Memory B cell (primary cell): ENCODE data around the gene ADCY3.
"Not testable (repeated sequence)": the region's sequence is repeated elsewhere in the genome, so short reads cannot be mapped to it uniquely, and the experiment has no call there.

ENCODE experiments used
- ATAC-seq: fragments of 150-1000 bp; cut with Tn5 transposase; 2 replicates; pipeline ENCODE4 v1.10.0; 2021; ENCODE audit warnings: low read depth, mild to moderate bottlenecking, moderate library complexity
- DNase-seq, 2 donors: peaks; one replicate each; pipeline ENCODE4 v3.0.0; 2022; ENCODE audit warnings: low spot score in 2 of 2
- H3K27ac Mint-ChIP-seq: one replicate; pipeline ENCODE4 v1.8.0; 2022; ENCODE audit warnings: mild to moderate bottlenecking, moderate library complexity, mixed read lengths
- H3K27me3 Mint-ChIP-seq: one replicate; pipeline ENCODE4 v1.8.0; 2022; ENCODE audit warnings: mixed read lengths
- H3K36me3 Mint-ChIP-seq: one replicate; pipeline ENCODE4 v1.8.0; 2022; ENCODE audit warnings: mild to moderate bottlenecking, mixed read lengths
- H3K4me1 Mint-ChIP-seq: one replicate; pipeline ENCODE4 v1.8.0; 2022; ENCODE audit warnings: mixed read lengths
- H3K4me3 Mint-ChIP-seq: one replicate; pipeline ENCODE4 v1.8.0; 2022; ENCODE audit warnings: mild to moderate bottlenecking, moderate library complexity, mixed read lengths
- H3K9me3 Mint-ChIP-seq: one replicate; pipeline ENCODE4 v1.8.0; 2022; ENCODE audit warnings: mixed read lengths

Gene ADCY3

GRCh38 chr2:24814516-24814915 lies 105.5 kb downstream of the ADCY3 start:
- Mint-ChIP-seq H3K4me1 (no peaks in the 10 kb centered on the region), H3K36me3 (peaks cover 16% of the 10 kb centered on the region), H3K9me3 (no peaks in the 10 kb centered on the region), H3K27me3 (no peaks in the 10 kb centered on the region), H3K4me3 (no peak overlapping the region), H3K27ac (no peak overlapping the region)
- ATAC-seq (no peak), DNase-seq (no peak)

GRCh38 chr2:24813691-24814137 lies 106.3 kb downstream of the ADCY3 start:
- H3K27me3 Mint-ChIP-seq = no peaks in the 10 kb centered on the region
- no peak for DNase-seq
- no peak overlapping the region for H3K27ac Mint-ChIP-seq

GRCh38 chr2:24809316-24810007 lies 110.6 kb downstream of the ADCY3 start:
- no peaks in the 10 kb centered on the region for H3K27me3 Mint-ChIP-seq
- no peak overlapping the region for H3K4me3 Mint-ChIP-seq
- ATAC-seq (no peak), DNase-seq (no peak)
- peaks cover 2% of the 10 kb centered on the region for H3K4me1 Mint-ChIP-seq
- peaks cover 7% of the 10 kb centered on the region for H3K9me3 Mint-ChIP-seq
- peaks cover 24% of the 10 kb centered on the region for H3K36me3 Mint-ChIP-seq
- no peak overlapping the region for H3K27ac Mint-ChIP-seq

More at GRCh38 chr2:24813691-24814137, 106.3 kb downstream of the ADCY3 start:
- no peak for ATAC-seq
- H3K9me3 Mint-ChIP-seq = no peaks in the 10 kb centered on the region
- no peak overlapping the region for H3K4me3 Mint-ChIP-seq
- peaks cover 17% of the 10 kb centered on the region for H3K36me3 Mint-ChIP-seq
- no peaks in the 10 kb centered on the region for H3K4me1 Mint-ChIP-seq

GRCh38 chr2:24806661-24807036 lies 113.4 kb downstream of the ADCY3 start:
- Mint-ChIP-seq H3K27ac (no peak overlapping the region), H3K36me3 (peaks cover 29% of the 10 kb centered on the region), H3K4me1 (peaks cover 2% of the 10 kb centered on the region), H3K27me3 (no peaks in the 10 kb centered on the region), H3K4me3 (no peak overlapping the region), H3K9me3 (peaks cover 7% of the 10 kb centered on the region)
- ATAC-seq (no peak), DNase-seq (no peak)

GRCh38 chr2:24805811-24806660 lies 114.0 kb downstream of the ADCY3 start:
- DNase-seq, H3K4me3 Mint-ChIP-seq, H3K27me3 Mint-ChIP-seq, H3K4me1 Mint-ChIP-seq, ATAC-seq, H3K9me3 Mint-ChIP-seq, H3K27ac Mint-ChIP-seq: not testable (repeated sequence)
- peaks cover 29% of the 10 kb centered on the region for H3K36me3 Mint-ChIP-seq

GRCh38 chr2:24800487-24800886 lies 119.5 kb downstream of the ADCY3 start:
- H3K27me3 Mint-ChIP-seq, ATAC-seq, H3K27ac Mint-ChIP-seq, H3K4me3 Mint-ChIP-seq, H3K9me3 Mint-ChIP-seq, DNase-seq: not testable (repeated sequence)
- H3K36me3 Mint-ChIP-seq = peaks cover 35% of the 10 kb centered on the region
- peaks cover 12% of the 10 kb centered on the region for H3K4me1 Mint-ChIP-seq

GRCh38 chr2:24797644-24798043 lies 122.4 kb downstream of the ADCY3 start:
- H3K4me3 Mint-ChIP-seq = no peak overlapping the region
- DNase-seq (no peak), ATAC-seq (no peak)
- no peak overlapping the region for H3K27ac Mint-ChIP-seq
- no peaks in the 10 kb centered on the region for H3K27me3 Mint-ChIP-seq
- H3K4me1 Mint-ChIP-seq = peaks cover 15% of the 10 kb centered on the region
- H3K9me3 Mint-ChIP-seq = no peaks in the 10 kb centered on the region
- peaks cover 23% of the 10 kb centered on the region for H3K36me3 Mint-ChIP-seq

- no peak for ATAC-seq
- Mint-ChIP-seq H3K9me3 (no peaks in the 10 kb centered on the region), H3K4me3 (peak overlapping the region; percentile 99), H3K27ac (peak overlapping the region; percentile 99), H3K36me3 (peaks cover 17% of the 10 kb centered on the region), H3K4me1 (peaks cover 20% of the 10 kb centered on the region), H3K27me3 (no peaks in the 10 kb centered on the region)
- no peak for DNase-seq
Measured at GRCh38 chr2:24793761-24794435, 126.1 kb downstream of the ADCY3 start.

GRCh38 chr2:24792874-24793760 lies 126.9 kb downstream of the ADCY3 start, which contains the start of the genes CENPO and PTRHD1:
Gene CENPO (plus strand): TSS chr2:24793425. CDS start chr2:24793920, 495 bp downstream.
Gene PTRHD1 (minus strand): TSS chr2:24793391. CDS start chr2:24793377, 14 bp downstream.
- peak within 1 kb of the TSS; percentile 99 for H3K4me3 Mint-ChIP-seq
- H3K27me3 Mint-ChIP-seq = no peaks in the 10 kb centered on the region
- ATAC-seq (peak; percentile 96), DNase-seq (peak; percentile 93 to 97)
- peak within 1 kb of the TSS; percentile 99 for H3K27ac Mint-ChIP-seq
- no peaks in the 10 kb centered on the region for H3K9me3 Mint-ChIP-seq
- H3K4me1 Mint-ChIP-seq = peaks cover 20% of the 10 kb centered on the region
- peaks cover 20% of the 10 kb centered on the region for H3K36me3 Mint-ChIP-seq

GRCh38 chr2:24792542-24792873 lies 127.5 kb downstream of the ADCY3 start:
- H3K36me3 Mint-ChIP-seq = peaks cover 15% of the 10 kb centered on the region
- H3K4me1 Mint-ChIP-seq = peaks cover 20% of the 10 kb centered on the region
- peak overlapping the region; percentile 99 for H3K4me3 Mint-ChIP-seq
- no peak for ATAC-seq
- H3K27ac Mint-ChIP-seq = peak overlapping the region; percentile 99
- H3K9me3 Mint-ChIP-seq = no peaks in the 10 kb centered on the region
- DNase-seq = no peak
- H3K27me3 Mint-ChIP-seq = no peaks in the 10 kb centered on the region

GRCh38 chr2:24791452-24791851 lies 128.6 kb downstream of the ADCY3 start:
- Mint-ChIP-seq H3K9me3 (no peaks in the 10 kb centered on the region), H3K27ac (no peak overlapping the region), H3K36me3 (peaks cover 9% of the 10 kb centered on the region), H3K4me3 (no peak overlapping the region), H3K4me1 (peaks cover 15% of the 10 kb centered on the region), H3K27me3 (no peaks in the 10 kb centered on the region)
- no peak for DNase-seq
- no peak for ATAC-seq

GRCh38 chr2:24788816-24789215 lies 131.2 kb downstream of the ADCY3 start:
- no peaks in the 10 kb centered on the region for H3K9me3 Mint-ChIP-seq
- H3K4me3 Mint-ChIP-seq = no peak overlapping the region
- no peaks in the 10 kb centered on the region for H3K27me3 Mint-ChIP-seq
- peaks cover 9% of the 10 kb centered on the region for H3K36me3 Mint-ChIP-seq
- peak overlapping the region; percentile 67 for H3K27ac Mint-ChIP-seq
- peaks cover 25% of the 10 kb centered on the region for H3K4me1 Mint-ChIP-seq
- DNase-seq (no peak), ATAC-seq (no peak)

- Mint-ChIP-seq H3K4me3 (no peak overlapping the region), H3K36me3 (peaks cover 9% of the 10 kb centered on the region), H3K27me3 (no peaks in the 10 kb centered on the region), H3K4me1 (peaks cover 20% of the 10 kb centered on the region), H3K27ac (no peak overlapping the region), H3K9me3 (no peaks in the 10 kb centered on the region)
- DNase-seq = no peak
- ATAC-seq = no peak
Measured at GRCh38 chr2:24787532-24787931, 132.5 kb downstream of the ADCY3 start.
